ENCODE results near the gene ZNF587B. TPM values are rescaled to one million over a fixed set of nuclear protein-coding genes. Genes with fewer than 3 reads are reported as not detected.

ZNF587B gene
- total and polyA plus RNA-seq, 10 of the 15 experiments (the other 5 are each of a cell fraction or from before 2014, with no cell fraction given) = 4.1 to 33.9 (median 15.2) TPM

DNA sequence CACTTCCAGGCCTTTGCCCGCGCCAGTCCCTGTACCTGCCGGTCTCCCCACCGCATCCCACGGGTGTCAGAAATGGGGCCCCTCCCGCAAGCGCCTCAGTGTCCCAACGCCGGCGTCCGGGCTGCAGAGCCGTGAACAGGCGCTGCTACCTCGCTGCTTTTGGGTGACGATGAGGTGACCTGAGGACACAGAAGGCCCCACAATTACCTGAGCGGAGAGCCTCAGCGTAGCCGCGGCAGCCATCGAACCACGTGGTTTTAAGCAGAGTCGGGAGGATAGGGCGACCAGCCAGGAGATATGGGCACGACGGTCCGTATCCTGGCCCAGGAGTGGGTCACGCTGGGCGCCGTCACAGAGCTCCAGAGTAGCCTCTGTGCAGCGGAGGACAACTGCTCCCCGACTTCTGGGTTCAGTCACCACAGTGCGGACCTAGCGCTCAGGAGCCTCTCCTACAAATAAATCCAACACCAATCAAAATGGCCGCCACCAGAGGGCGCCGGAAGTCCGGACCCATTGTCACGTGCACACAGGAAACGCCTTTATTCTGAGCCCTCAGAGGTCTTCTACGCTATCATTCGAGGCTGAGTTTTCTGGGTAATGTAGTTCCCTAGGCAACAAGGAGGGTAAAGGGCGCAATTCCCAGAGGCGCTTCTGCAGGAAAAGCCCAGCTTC is 58.6 kb downstream of the ZNF587B start, which contains the start of gene ZNF814 (continued):
- TF ChIP-seq NFXL1 (IDR thresholded peaks at IDR 0.05; ENCODE audit: borderline replicate concordance) (no peak), POLR2AphosphoS5 (IDR thresholded peaks at IDR 0.05; ENCODE audit: low read length) (peak; percentile 92), BHLHE40 (IDR thresholded peaks at IDR 0.05; ENCODE audit: borderline replicate concordance in 1 of 2, low read depth in 2 of 2, low read length in 1 of 2) (peak; percentile 96), EGR1 (IDR thresholded peaks at IDR 0.05; ENCODE audit: borderline replicate concordance in 1 of 2, low read depth in 2 of 2, low read length in 2 of 2) (no peak), NFIC (IDR thresholded peaks at IDR 0.05; ENCODE audit: low read depth, low read length) (no peak), FOXM1 (IDR thresholded peaks at IDR 0.05; ENCODE audit: low read depth, low read length) (no peak), NFYB (IDR thresholded peaks at IDR 0.05; ENCODE audit: insufficient read depth, low read depth, low read length) (no peak), BCL11A (IDR thresholded peaks at IDR 0.05; ENCODE audit: low read depth, low read length) (no peak), NBN (IDR thresholded peaks at IDR 0.05) (peak; percentile 75), TCF12 (IDR thresholded peaks at IDR 0.05; ENCODE audit: low read depth, low read length) (no peak), ZSCAN29 (IDR thresholded peaks at IDR 0.05) (no peak), CEBPB (IDR thresholded peaks at IDR 0.05; ENCODE audit: borderline replicate concordance in 1 of 2, low read depth in 2 of 2, low read length in 2 of 2) (no peak), YBX1 (IDR thresholded peaks at IDR 0.05) (no peak), ZBED1 (IDR thresholded peaks at IDR 0.05; ENCODE audit: borderline replicate concordance) (no peak), IKZF2 (IDR thresholded peaks at IDR 0.05) (0 out of 4 replicates have a peak, but pooled peaks of 1 of the 2 experiments have one; percentile 7), NR2C1 (IDR thresholded peaks at IDR 0.05) (peak; percentile 84), SMAD1 (IDR thresholded peaks at IDR 0.05; ENCODE audit: low read depth, partially characterized antibody) (no peak)
- TF ChIP-seq, protein P1, sequence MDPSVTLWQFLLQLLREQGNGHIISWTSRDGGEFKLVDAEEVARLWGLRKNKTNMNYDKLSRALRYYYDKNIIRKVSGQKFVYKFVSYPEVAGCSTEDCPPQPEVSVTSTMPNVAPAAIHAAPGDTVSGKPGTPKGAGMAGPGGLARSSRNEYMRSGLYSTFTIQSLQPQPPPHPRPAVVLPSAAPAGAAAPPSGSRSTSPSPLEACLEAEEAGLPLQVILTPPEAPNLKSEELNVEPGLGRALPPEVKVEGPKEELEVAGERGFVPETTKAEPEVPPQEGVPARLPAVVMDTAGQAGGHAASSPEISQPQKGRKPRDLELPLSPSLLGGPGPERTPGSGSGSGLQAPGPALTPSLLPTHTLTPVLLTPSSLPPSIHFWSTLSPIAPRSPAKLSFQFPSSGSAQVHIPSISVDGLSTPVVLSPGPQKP (IDR thresholded peaks at IDR 0.05; ENCODE audit: low read depth, low read length) = peak; percentile 63
- TF ChIP-seq, protein P2, sequence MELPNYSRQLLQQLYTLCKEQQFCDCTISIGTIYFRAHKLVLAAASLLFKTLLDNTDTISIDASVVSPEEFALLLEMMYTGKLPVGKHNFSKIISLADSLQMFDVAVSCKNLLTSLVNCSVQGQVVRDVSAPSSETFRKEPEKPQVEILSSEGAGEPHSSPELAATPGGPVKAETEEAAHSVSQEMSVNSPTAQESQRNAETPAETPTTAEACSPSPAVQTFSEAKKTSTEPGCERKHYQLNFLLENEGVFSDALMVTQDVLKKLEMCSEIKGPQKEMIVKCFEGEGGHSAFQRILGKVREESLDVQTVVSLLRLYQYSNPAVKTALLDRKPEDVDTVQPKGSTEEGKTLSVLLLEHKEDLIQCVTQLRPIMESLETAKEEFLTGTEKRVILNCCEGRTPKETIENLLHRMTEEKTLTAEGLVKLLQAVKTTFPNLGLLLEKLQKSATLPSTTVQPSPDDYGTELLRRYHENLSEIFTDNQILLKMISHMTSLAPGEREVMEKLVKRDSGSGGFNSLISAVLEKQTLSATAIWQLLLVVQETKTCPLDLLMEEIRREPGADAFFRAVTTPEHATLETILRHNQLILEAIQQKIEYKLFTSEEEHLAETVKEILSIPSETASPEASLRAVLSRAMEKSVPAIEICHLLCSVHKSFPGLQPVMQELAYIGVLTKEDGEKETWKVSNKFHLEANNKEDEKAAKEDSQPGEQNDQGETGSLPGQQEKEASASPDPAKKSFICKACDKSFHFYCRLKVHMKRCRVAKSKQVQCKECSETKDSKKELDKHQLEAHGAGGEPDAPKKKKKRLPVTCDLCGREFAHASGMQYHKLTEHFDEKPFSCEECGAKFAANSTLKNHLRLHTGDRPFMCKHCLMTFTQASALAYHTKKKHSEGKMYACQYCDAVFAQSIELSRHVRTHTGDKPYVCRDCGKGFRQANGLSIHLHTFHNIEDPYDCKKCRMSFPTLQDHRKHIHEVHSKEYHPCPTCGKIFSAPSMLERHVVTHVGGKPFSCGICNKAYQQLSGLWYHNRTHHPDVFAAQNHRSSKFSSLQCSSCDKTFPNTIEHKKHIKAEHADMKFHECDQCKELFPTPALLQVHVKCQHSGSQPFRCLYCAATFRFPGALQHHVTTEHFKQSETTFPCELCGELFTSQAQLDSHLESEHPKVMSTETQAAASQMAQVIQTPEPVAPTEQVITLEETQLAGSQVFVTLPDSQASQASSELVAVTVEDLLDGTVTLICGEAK (IDR thresholded peaks at IDR 0.05; ENCODE audit: borderline replicate concordance) = peak; percentile 94
- TF ChIP-seq, protein P3, sequence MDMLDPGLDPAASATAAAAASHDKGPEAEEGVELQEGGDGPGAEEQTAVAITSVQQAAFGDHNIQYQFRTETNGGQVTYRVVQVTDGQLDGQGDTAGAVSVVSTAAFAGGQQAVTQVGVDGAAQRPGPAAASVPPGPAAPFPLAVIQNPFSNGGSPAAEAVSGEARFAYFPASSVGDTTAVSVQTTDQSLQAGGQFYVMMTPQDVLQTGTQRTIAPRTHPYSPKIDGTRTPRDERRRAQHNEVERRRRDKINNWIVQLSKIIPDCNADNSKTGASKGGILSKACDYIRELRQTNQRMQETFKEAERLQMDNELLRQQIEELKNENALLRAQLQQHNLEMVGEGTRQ (IDR thresholded peaks at IDR 0.05; ENCODE audit: borderline replicate concordance, low read depth, low read length) = peak; percentile 73
- TF ChIP-seq, protein P4, sequence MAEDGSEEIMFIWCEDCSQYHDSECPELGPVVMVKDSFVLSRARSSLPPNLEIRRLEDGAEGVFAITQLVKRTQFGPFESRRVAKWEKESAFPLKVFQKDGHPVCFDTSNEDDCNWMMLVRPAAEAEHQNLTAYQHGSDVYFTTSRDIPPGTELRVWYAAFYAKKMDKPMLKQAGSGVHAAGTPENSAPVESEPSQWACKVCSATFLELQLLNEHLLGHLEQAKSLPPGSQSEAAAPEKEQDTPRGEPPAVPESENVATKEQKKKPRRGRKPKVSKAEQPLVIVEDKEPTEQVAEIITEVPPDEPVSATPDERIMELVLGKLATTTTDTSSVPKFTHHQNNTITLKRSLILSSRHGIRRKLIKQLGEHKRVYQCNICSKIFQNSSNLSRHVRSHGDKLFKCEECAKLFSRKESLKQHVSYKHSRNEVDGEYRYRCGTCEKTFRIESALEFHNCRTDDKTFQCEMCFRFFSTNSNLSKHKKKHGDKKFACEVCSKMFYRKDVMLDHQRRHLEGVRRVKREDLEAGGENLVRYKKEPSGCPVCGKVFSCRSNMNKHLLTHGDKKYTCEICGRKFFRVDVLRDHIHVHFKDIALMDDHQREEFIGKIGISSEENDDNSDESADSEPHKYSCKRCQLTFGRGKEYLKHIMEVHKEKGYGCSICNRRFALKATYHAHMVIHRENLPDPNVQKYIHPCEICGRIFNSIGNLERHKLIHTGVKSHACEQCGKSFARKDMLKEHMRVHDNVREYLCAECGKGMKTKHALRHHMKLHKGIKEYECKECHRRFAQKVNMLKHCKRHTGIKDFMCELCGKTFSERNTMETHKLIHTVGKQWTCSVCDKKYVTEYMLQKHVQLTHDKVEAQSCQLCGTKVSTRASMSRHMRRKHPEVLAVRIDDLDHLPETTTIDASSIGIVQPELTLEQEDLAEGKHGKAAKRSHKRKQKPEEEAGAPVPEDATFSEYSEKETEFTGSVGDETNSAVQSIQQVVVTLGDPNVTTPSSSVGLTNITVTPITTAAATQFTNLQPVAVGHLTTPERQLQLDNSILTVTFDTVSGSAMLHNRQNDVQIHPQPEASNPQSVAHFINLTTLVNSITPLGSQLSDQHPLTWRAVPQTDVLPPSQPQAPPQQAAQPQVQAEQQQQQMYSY (CRISPR knock-in tag; IDR thresholded peaks at IDR 0.05) = no peak

Data from GM12878 (cell line).